ENCODE data around the gene PRPF31. TPM values are rescaled to one million over a fixed set of nuclear protein-coding genes. Genes with fewer than 3 reads are reported as not detected.
"Not testable (repeated sequence)": the region's sequence is repeated elsewhere in the genome, so short reads cannot be mapped to it uniquely, and the experiment has no call there.

The PRPF31 gene
- polyA plus RNA-seq, 1 of the 3 experiments (the other 2 are of a cell fraction) = 81.0 TPM

GRCh38 chr19:54099190-54099902 is 16.2 kb upstream of the PRPF31 start (continued):
- no peak for TF ChIP-seq IRF3 (IDR thresholded peaks at IDR 0.05; ENCODE audit: low read depth, low read length)
- no peak for TF ChIP-seq SIN3A (IDR thresholded peaks at IDR 0.05; ENCODE audit: borderline replicate concordance, low read depth, low read length)
- TF ChIP-seq CHD2 (IDR thresholded peaks at IDR 0.05; ENCODE audit: low read length, partially characterized antibody) = no peak
- TF ChIP-seq FOSL2 (IDR thresholded peaks at IDR 0.05; ENCODE audit: borderline replicate concordance, low read depth) = no peak
- no peak for TF ChIP-seq FOXJ3 (CRISPR knock-in tag; IDR thresholded peaks at IDR 0.05)
- TF ChIP-seq FOXM1 (IDR thresholded peaks at IDR 0.05; ENCODE audit: low read depth) = no peak
- TF ChIP-seq GABPA (IDR thresholded peaks at IDR 0.05; ENCODE audit: low read depth) = no peak
- no peak for TF ChIP-seq PBX3 (IDR thresholded peaks at IDR 0.05)
- no peak for TF ChIP-seq CTCF (IDR thresholded peaks at IDR 0.05)
- no peak for TF ChIP-seq JUND (IDR thresholded peaks at IDR 0.05)
- TF ChIP-seq EP300 (IDR thresholded peaks at IDR 0.05; ENCODE audit: borderline replicate concordance in 1 of 2, low read depth in 1 of 2, low read length in 1 of 2) = no peak
- TF ChIP-seq NRF1 (IDR thresholded peaks at IDR 0.05; ENCODE audit: low read depth, low read length) = no peak

GRCh38 chr19:54099903-54100255 is 15.7 kb upstream of the PRPF31 start:
- H3K4me3 ChIP-seq (ENCODE audit: low read depth in 2 of 2, low read length in 1 of 2); H3K9me3 ChIP-seq; H3K36me3 ChIP-seq (replicated peaks in 1 of 2; ENCODE audit: control insufficient read depth in 1 of 2, insufficient read depth in 2 of 2, low read length in 1 of 2); H3K9me2 ChIP-seq; H4K20me1 ChIP-seq (ENCODE audit: insufficient read depth); CTCF ChIA-PET; H3K27ac ChIP-seq (ENCODE audit: low read depth in 2 of 2, low read length in 1 of 2); H3K27me3 ChIP-seq (ENCODE audit: insufficient read depth); H3F3A ChIP-seq (replicated peaks; ENCODE audit: insufficient read depth); H3K4me1 ChIP-seq (ENCODE audit: control insufficient read depth in 1 of 2, insufficient read depth in 2 of 2, low read depth in 1 of 2, low read length in 1 of 2); H3K4me2 ChIP-seq; H2AFZ ChIP-seq (ENCODE audit: low read depth); H3K9ac ChIP-seq; DNase-seq; POLR2A ChIA-PET: not testable (repeated sequence)
- peaks cover 22% of the 10 kb centered on the region for H3K79me2 ChIP-seq (ENCODE audit: insufficient read depth)
- WGBS (ENCODE audit: low lambda C conversion rate) = 86% methylated on average over 9 of the region's 9 CpGs
